HepG2 (cell line): Measurements from ENCODE around the gene NSD1. TPM values are rescaled to one million over a fixed set of nuclear protein-coding genes. Genes with fewer than 3 reads are reported as not detected.

Experiments used
- AKNA ChIP-seq: sonication (generic); formaldehyde crosslinking; IDR thresholded peaks from 2 replicates; pipeline ENCODE4 v1.4.0; 2020; ENCODE audit warnings: missing genetic modification reagents, borderline replicate concordance
- CENPX ChIP-seq: sonication (generic); formaldehyde crosslinking; IDR thresholded peaks from 2 replicates; pipeline ENCODE4 v1.9.0; 2021; ENCODE audit warnings: mild to moderate bottlenecking, missing genetic modification reagents, moderate library complexity
- CHCHD3 ChIP-seq: sonication (generic); formaldehyde crosslinking; IDR thresholded peaks from 2 replicates; pipeline ENCODE4 v1.8.0; 2022; ENCODE audit warnings: mild to moderate bottlenecking, missing genetic modification reagents, moderate library complexity
- HDAC2 ChIP-seq: sonication (generic); formaldehyde crosslinking; IDR thresholded peaks from 2 replicates; pipeline ENCODE4 v1.4.0; 2020; ENCODE audit warnings: missing genetic modification reagents
- IKZF5 ChIP-seq: IDR thresholded peaks from 2 replicates; pipeline ENCODE4 v1.6.1; 2018; ENCODE audit warnings: missing genetic modification reagents, mild to moderate bottlenecking, missing compliant biosample characterization
- KAT2B ChIP-seq: fragments of 150-350 bp; IDR thresholded peaks from 2 replicates; pipeline ENCODE4 v1.6.1; 2014; ENCODE audit warnings: low read depth, low read length, borderline replicate concordance
- KDM1A ChIP-seq: IDR thresholded peaks from 2 replicates; pipeline ENCODE4 v1.6.1; 2016; ENCODE audit warnings: missing compliant biosample characterization
- MYC ChIP-seq: sonication (generic); formaldehyde crosslinking; IDR thresholded peaks from 2 replicates; pipeline ENCODE4 v1.9.0; 2021; ENCODE audit warnings: missing genetic modification reagents, borderline replicate concordance
- REPIN1 ChIP-seq: sonication (generic); formaldehyde crosslinking; IDR thresholded peaks from 2 replicates; pipeline ENCODE4 v1.8.0; 2022; ENCODE audit warnings: missing genetic modification reagents, low read depth, mild to moderate bottlenecking, borderline replicate concordance
- RORA ChIP-seq: sonication (generic); formaldehyde crosslinking; IDR thresholded peaks from 2 replicates; pipeline ENCODE4 v1.5.0; 2020; ENCODE audit warnings: mild to moderate bottlenecking, missing genetic modification reagents, moderate library complexity
- SP1 ChIP-seq, 2 experiments: fragments of 450-650 bp in 1 of 2; sonication (generic) in 1 of 2; formaldehyde crosslinking in 1 of 2; IDR thresholded peaks; 2 replicates each; pipeline versions ENCODE4 v1.4.0 to v1.6.1; 2016 to 2020; ENCODE audit warnings: missing genetic modification reagents in 1 of 2
- STAG1 ChIP-seq: sonication (generic); formaldehyde crosslinking; IDR thresholded peaks from 2 replicates; pipeline ENCODE4 v1.4.0; 2020; ENCODE audit warnings: missing genetic modification reagents
- ZBED4 ChIP-seq: sonication (generic); formaldehyde crosslinking; IDR thresholded peaks from 2 replicates; pipeline ENCODE4 v1.4.0; 2020; ENCODE audit warnings: missing genetic modification reagents, borderline replicate concordance
- ZNF143 ChIP-seq: sonication (generic); formaldehyde crosslinking; IDR thresholded peaks from 2 replicates; pipeline ENCODE4 v1.4.0; 2020; ENCODE audit warnings: missing genetic modification reagents
- ZNF343 ChIP-seq: sonication (generic); formaldehyde crosslinking; IDR thresholded peaks from 2 replicates; pipeline ENCODE4 v1.4.0; 2020; ENCODE audit warnings: mild to moderate bottlenecking, missing genetic modification reagents
- ZNF431 ChIP-seq: sonication (generic); formaldehyde crosslinking; IDR thresholded peaks from 2 replicates; pipeline ENCODE4 v1.9.0; 2022; ENCODE audit warnings: missing genetic modification reagents, low read depth, mild to moderate bottlenecking, borderline replicate concordance
- ZNF441 ChIP-seq: sonication (generic); formaldehyde crosslinking; IDR thresholded peaks from 2 replicates; pipeline ENCODE4 v1.7.0; 2021; ENCODE audit warnings: missing genetic modification reagents, borderline replicate concordance
- ZNF577 ChIP-seq: sonication (generic); formaldehyde crosslinking; IDR thresholded peaks from 2 replicates; pipeline ENCODE4 v1.4.0; 2020; ENCODE audit warnings: mild to moderate bottlenecking, low read depth, missing genetic modification reagents, borderline replicate concordance
- ZNF749 ChIP-seq: sonication (generic); formaldehyde crosslinking; IDR thresholded peaks from 2 replicates; pipeline ENCODE4 v1.8.0; 2022; ENCODE audit warnings: mild to moderate bottlenecking, missing genetic modification reagents, moderate library complexity, borderline replicate concordance
- polyA plus RNA-seq, 8 experiments: library from polyadenylated mRNA; depleted of rRNA in 3 of 8; stranded (reverse) in 7 of 8; unstranded in 1 of 8; fragments of >200 nt; fragmentation: Illumina TruSeq in 4 of 8; extraction: Trizol in 4 of 8; gene quantifications; 2 replicates each; pipeline versions ENCODE4 v1.2.1 to v1.2.3, GENCODE V29; 2011 to 2016; ENCODE audit warnings: low read depth in 4 of 8, missing spikeins in 1 of 8, mixed read lengths in 1 of 8; ENCODE audit not compliant: insufficient read depth in 1 of 8
- total RNA-seq, 5 experiments: library from RNA; depleted of rRNA; stranded (reverse); fragments of >200 nt; fragmentation: Illumina TruSeq; extraction: Trizol; gene quantifications; 2 replicates each; pipeline ENCODE4 v1.2.3, GENCODE V29; 2016; ENCODE audit warnings: low read depth in 1 of 5

The NSD1 gene
- total and polyA plus RNA-seq, 2 of the 13 experiments (the other 11 are each of a cell fraction or from before 2014, with no cell fraction given), result 0.01 to 0.09 TPM

GRCh38 chr5:177103523-177104253, 29.9 kb upstream of the NSD1 start (continued):
- no peak for TF ChIP-seq ZNF577 (CRISPR knock-in tag)
- TF ChIP-seq MYC, result no peak
- TF ChIP-seq ZNF441 (CRISPR knock-in tag), result peak; percentile 77; the same call in 1 of the 2 replicates
- no peak for TF ChIP-seq CHCHD3 (CRISPR knock-in tag)
- no peak for TF ChIP-seq AKNA (CRISPR knock-in tag)
- no peak for TF ChIP-seq RORA
- no peak for TF ChIP-seq ZNF343 (CRISPR knock-in tag)
- no peak for TF ChIP-seq ZNF143 (CRISPR knock-in tag)
- TF ChIP-seq KAT2B, result no peak
- no peak for TF ChIP-seq SP1 (IDR thresholded peaks at IDR 0.05)
- TF ChIP-seq SP1 (CRISPR knock-in tag; IDR thresholded peaks at IDR 0.05), result no peak
- no peak for TF ChIP-seq CENPX
- TF ChIP-seq ZBED4 (CRISPR knock-in tag), result no peak
- no peak for TF ChIP-seq ZNF431 (CRISPR knock-in tag)
- no peak; the same call in 1 of the 2 replicates for TF ChIP-seq HDAC2 (CRISPR knock-in tag)
- TF ChIP-seq IKZF5 (CRISPR knock-in tag), result no peak
- TF ChIP-seq STAG1, result no peak
- TF ChIP-seq ZNF749 (CRISPR knock-in tag), result no peak
- no peak for TF ChIP-seq REPIN1 (CRISPR knock-in tag)
- TF ChIP-seq KDM1A, result peak; percentile 74
